MM.1S (cell line): ENCODE data around the gene RTN4RL1.

Experiments
- EZH2phosphoT487 ChIP-seq: fragments of 300-600 bp; sonication (generic); IDR thresholded peaks from 2 replicates; pipeline ENCODE4 v1.6.1; 2018; ENCODE audit warnings: antibody characterized with exemption, low read length
- TF ChIP-seq, protein P1 (sequence below): fragments of 300-600 bp; sonication (generic); IDR thresholded peaks from 2 replicates; pipeline ENCODE4 v1.5.1; 2016; ENCODE audit warnings: antibody characterized with exemption, low read length, mixed read lengths

- no peak for TF ChIP-seq EZH2phosphoT487
- TF ChIP-seq, protein P1, sequence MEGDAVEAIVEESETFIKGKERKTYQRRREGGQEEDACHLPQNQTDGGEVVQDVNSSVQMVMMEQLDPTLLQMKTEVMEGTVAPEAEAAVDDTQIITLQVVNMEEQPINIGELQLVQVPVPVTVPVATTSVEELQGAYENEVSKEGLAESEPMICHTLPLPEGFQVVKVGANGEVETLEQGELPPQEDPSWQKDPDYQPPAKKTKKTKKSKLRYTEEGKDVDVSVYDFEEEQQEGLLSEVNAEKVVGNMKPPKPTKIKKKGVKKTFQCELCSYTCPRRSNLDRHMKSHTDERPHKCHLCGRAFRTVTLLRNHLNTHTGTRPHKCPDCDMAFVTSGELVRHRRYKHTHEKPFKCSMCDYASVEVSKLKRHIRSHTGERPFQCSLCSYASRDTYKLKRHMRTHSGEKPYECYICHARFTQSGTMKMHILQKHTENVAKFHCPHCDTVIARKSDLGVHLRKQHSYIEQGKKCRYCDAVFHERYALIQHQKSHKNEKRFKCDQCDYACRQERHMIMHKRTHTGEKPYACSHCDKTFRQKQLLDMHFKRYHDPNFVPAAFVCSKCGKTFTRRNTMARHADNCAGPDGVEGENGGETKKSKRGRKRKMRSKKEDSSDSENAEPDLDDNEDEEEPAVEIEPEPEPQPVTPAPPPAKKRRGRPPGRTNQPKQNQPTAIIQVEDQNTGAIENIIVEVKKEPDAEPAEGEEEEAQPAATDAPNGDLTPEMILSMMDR = no peak
Measured at GRCh38 chr17:1906662-1907101, 118.5 kb downstream of the RTN4RL1 start.
